ENCODE data around the gene KDELR3. TPM values are rescaled to one million over a fixed set of nuclear protein-coding genes. Genes with fewer than 3 reads are reported as not detected.

KDELR3 gene
- total RNA-seq, 1 experiment from 2014 or later = 33.1 TPM

DNA sequence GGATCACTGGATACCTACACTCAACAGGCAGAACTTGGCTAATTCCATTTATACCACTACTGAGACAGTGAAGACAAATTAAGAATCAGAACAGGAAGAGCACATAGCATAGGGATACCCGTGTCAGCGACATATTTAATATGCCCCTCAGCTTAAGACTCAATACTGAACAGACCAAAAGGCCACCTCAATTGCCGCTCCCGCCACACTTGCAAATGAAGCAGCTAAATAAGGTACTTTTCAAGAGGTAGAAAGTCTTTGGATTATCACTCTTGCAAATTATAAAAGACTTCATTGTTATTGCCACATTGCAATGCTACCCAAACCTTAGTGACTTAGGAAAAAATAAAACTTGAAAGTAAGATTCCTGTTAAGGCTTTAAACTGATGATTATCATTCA lies 35.1 kb downstream of the KDELR3 start:
- Histone ChIP-seq H3K9ac (ENCODE audit: low read length) (no peak overlapping the region), H3K27ac (ENCODE audit: low read depth, low read length) (no peak overlapping the region), H3K27me3 (ENCODE audit: insufficient read depth, low read length) (no peaks in the 10 kb centered on the region), H3K4me3 (replicated peaks in 1 of 2; ENCODE audit: low read depth in 1 of 2, low read length in 2 of 2) (no peak overlapping the region), H3K36me3 (ENCODE audit: control insufficient read depth in 1 of 2, insufficient read depth in 2 of 2, low read length in 2 of 2) (peaks cover 35 to 57% of the 10 kb centered on the region in 2 experiments), H3K9me2 (ENCODE audit: insufficient read depth) (no peaks in the 10 kb centered on the region), H2AFZ (ENCODE audit: low read depth, low read length, poor library complexity, severe bottlenecking) (no peak overlapping the region), H3K9me3 (ENCODE audit: control insufficient read depth in 1 of 2, insufficient read depth in 1 of 2, low read depth in 1 of 2, low read length in 2 of 2) (no peaks in the 10 kb centered on the region), H3K4me2 (ENCODE audit: low read length) (no peak overlapping the region), H4K20me1 (ENCODE audit: insufficient read depth) (peaks cover 38% of the 10 kb centered on the region; the same call in 1 of the 2 replicates), H3K4me1 (ENCODE audit: control insufficient read depth in 1 of 2, insufficient read depth in 2 of 2, low read length in 2 of 2) (peaks cover 11 to 21% of the 10 kb centered on the region in 2 experiments; a peak in 3 of 4 replicates), H3K79me2 (ENCODE audit: insufficient read depth, low read length) (peaks cover 80% of the 10 kb centered on the region)
- intact Hi-C loops (cut with micrococcal nuclease) = no loop called here
- no TSS peak for BruUV-seq (replicated peaks)
- DNase-seq (ENCODE audit: low read depth, low spot score) = no peak
- ATAC-seq = no peak
- ChIA-PET POLR2A (no interaction called here), RAD21 (ENCODE audit: low non-redundant PET in 1 of 2, low total read pairs in 2 of 2, uncharacterized antibody in 2 of 2, unreplicated experiment in 2 of 2) (no interaction called here), CTCF (interaction anchor here (1.3 kb wide), 1 partner anchor 68 kb away, joined by 3 read pairs; no protein-coding TSS in a partner anchor)
- TF ChIP-seq, protein P1, sequence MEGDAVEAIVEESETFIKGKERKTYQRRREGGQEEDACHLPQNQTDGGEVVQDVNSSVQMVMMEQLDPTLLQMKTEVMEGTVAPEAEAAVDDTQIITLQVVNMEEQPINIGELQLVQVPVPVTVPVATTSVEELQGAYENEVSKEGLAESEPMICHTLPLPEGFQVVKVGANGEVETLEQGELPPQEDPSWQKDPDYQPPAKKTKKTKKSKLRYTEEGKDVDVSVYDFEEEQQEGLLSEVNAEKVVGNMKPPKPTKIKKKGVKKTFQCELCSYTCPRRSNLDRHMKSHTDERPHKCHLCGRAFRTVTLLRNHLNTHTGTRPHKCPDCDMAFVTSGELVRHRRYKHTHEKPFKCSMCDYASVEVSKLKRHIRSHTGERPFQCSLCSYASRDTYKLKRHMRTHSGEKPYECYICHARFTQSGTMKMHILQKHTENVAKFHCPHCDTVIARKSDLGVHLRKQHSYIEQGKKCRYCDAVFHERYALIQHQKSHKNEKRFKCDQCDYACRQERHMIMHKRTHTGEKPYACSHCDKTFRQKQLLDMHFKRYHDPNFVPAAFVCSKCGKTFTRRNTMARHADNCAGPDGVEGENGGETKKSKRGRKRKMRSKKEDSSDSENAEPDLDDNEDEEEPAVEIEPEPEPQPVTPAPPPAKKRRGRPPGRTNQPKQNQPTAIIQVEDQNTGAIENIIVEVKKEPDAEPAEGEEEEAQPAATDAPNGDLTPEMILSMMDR (IDR thresholded peaks at IDR 0.05 in 2 of 3, conservative IDR thresholded peaks at IDR 0.05 in 1 of 3; ENCODE audit: borderline replicate concordance in 1 of 3, insufficient read depth in 1 of 3, low read depth in 2 of 3, low read length in 2 of 3) = no peak

DNA sequence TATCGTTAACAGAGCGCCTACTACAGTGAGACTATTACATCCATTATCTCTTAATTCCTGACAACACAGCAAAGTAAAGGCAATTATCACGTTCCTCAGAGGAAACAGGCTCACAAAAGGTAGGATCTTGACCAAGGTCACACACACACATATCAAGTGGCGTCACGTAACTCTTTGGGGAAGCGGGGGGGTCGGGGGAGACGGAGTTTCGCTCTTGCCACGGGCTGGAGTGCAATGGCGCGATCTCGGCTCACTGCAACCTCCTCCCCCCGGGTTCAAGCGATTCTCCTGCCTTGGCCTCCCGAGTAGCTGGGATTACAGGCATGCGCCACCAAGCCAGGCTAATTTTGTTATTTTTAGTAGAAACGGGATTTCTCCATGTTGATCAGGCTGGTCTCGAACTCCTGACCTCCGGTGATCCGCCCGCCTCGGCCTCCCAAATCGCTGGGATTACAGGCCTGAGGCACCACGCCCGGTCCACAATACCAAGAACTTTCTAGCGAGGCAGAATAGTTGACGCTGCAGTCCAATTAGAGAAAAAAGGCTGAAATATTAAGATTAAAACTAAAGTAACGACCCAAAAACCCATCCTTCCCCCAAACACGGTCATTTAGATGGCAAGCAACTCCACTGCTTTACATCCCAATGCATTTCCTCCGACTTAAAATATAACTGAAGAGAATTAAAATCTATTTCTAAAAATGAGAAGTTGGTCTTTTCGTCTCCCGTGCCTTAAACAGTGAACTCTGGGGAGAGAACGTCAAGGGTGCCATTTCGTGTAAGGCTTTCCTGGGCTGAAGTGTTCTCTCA lies 37.0 kb downstream of the KDELR3 start:
- Histone ChIP-seq H4K20me1 (ENCODE audit: insufficient read depth) (peaks cover 24% of the 10 kb centered on the region; the same call in 1 of the 2 replicates), H2AFZ (ENCODE audit: low read depth, low read length, poor library complexity, severe bottlenecking) (no peak overlapping the region), H3K4me3 (replicated peaks in 1 of 2; ENCODE audit: low read depth in 1 of 2, low read length in 2 of 2) (peak overlapping the region; percentile 80 to 92), H3K9me2 (ENCODE audit: insufficient read depth) (no peaks in the 10 kb centered on the region), H3K4me2 (ENCODE audit: low read length) (peak overlapping the region; percentile 80), H3K27ac (ENCODE audit: low read depth, low read length) (peak overlapping the region; percentile 99), H3K79me2 (ENCODE audit: insufficient read depth, low read length) (peaks cover 61% of the 10 kb centered on the region), H3K9ac (ENCODE audit: low read length) (peak overlapping the region; percentile 99), H3K4me1 (ENCODE audit: control insufficient read depth in 1 of 2, insufficient read depth in 2 of 2, low read length in 2 of 2) (peaks cover 11 to 21% of the 10 kb centered on the region in 2 experiments; a peak in 3 of 4 replicates), H3K36me3 (ENCODE audit: control insufficient read depth in 1 of 2, insufficient read depth in 2 of 2, low read length in 2 of 2) (peaks cover 18 to 38% of the 10 kb centered on the region in 2 experiments; a peak in 3 of 4 replicates), H3K27me3 (ENCODE audit: insufficient read depth, low read length) (no peaks in the 10 kb centered on the region), H3K9me3 (ENCODE audit: control insufficient read depth in 1 of 2, insufficient read depth in 1 of 2, low read depth in 1 of 2, low read length in 2 of 2) (no peaks in the 10 kb centered on the region)
- RAD21 ChIA-PET (ENCODE audit: low non-redundant PET in 1 of 2, low total read pairs in 2 of 2, uncharacterized antibody in 2 of 2, unreplicated experiment in 2 of 2) = no interaction called here
- intact Hi-C loops (cut with micrococcal nuclease) = no loop called here
- DNase-seq (ENCODE audit: low read depth, low spot score) = no peak
- no peak for ATAC-seq
- BruUV-seq (replicated peaks) = no TSS peak
- no peak for TF ChIP-seq FOSL1 (IDR thresholded peaks at IDR 0.05; ENCODE audit: low read depth)
- TF ChIP-seq CEBPB (IDR thresholded peaks at IDR 0.05; ENCODE audit: low read depth) = no peak
- TF ChIP-seq YY1 (IDR thresholded peaks at IDR 0.05; ENCODE audit: extremely low read depth, insufficient replicate concordance, low read depth, low read length) = no peak
- TF ChIP-seq, protein P1 (IDR thresholded peaks at IDR 0.05 in 2 of 3, conservative IDR thresholded peaks at IDR 0.05 in 1 of 3; ENCODE audit: borderline replicate concordance in 1 of 3, insufficient read depth in 1 of 3, low read depth in 2 of 3, low read length in 2 of 3) = 0 out of 6 replicates have a peak, but pooled peaks of 1 of the 3 experiments have one; percentile 5
- TF ChIP-seq EGR1 (IDR thresholded peaks at IDR 0.05; ENCODE audit: low read depth) = no peak
- POLR2A ChIA-PET = no interaction called here
- CTCF ChIA-PET = no interaction called here

All from HCT116 (cell line).